Astrocyte of the cerebellum (primary cell): Measurements from ENCODE around the gene USP31.
"Not testable (repeated sequence)": the region's sequence is repeated elsewhere in the genome, so short reads cannot be mapped to it uniquely, and the experiment has no call there.

Experiments used
- DNase-seq: peaks from one replicate; pipeline ENCODE4 v3.0.0-alpha.2; 2011; ENCODE audit warnings: low read depth
- H3K4me3 ChIP-seq: 2 replicates; pipeline ENCODE4 v1.5.1; 2011; ENCODE audit warnings: mild to moderate bottlenecking, low read depth, low read length, moderate library complexity
- CTCF ChIP-seq: IDR thresholded peaks from 2 replicates; pipeline ENCODE4 v1.5.1; 2012; ENCODE audit warnings: low read length, low read depth, moderate library complexity, mild to moderate bottlenecking; ENCODE audit errors: missing control alignments
- in situ Hi-C: cut with HindIII; loops from 2 replicates; pipeline ENCODE4 v1.10.0; 2017; ENCODE audit warnings: low sequenced_read_pairs

USP31 gene

GRCh38 chr16:23107936-23108335 is 41.3 kb downstream of the USP31 start:
- no peak for TF ChIP-seq CTCF
- H3K4me3 ChIP-seq = no peak overlapping the region
- in situ Hi-C loops = no loop called here
- peak; percentile 33 for DNase-seq

- no peak for DNase-seq
- in situ Hi-C loops = no loop called here
- no peak for TF ChIP-seq CTCF
- H3K4me3 ChIP-seq = no peak overlapping the region
These were observed 42.1 kb downstream of the USP31 start for GRCh38 chr16:23107117-23107516.

GRCh38 chr16:23105309-23105708 is 43.9 kb downstream of the USP31 start:
- in situ Hi-C loops = no loop called here
- H3K4me3 ChIP-seq = no peak overlapping the region
- no peak for DNase-seq
- TF ChIP-seq CTCF = no peak

- DNase-seq = no peak
- H3K4me3 ChIP-seq = no peak overlapping the region
- no peak for TF ChIP-seq CTCF
- in situ Hi-C loops = no loop called here
These were observed 45.0 kb downstream of the USP31 start for GRCh38 chr16:23104032-23104955.

GRCh38 chr16:23103603-23104002 is 45.6 kb downstream of the USP31 start:
- no peak for TF ChIP-seq CTCF
- in situ Hi-C loops = no loop called here

GRCh38 chr16:23101012-23101550 is 48.2 kb downstream of the USP31 start:
- DNase-seq = no peak
- no peak overlapping the region for H3K4me3 ChIP-seq
- no peak for TF ChIP-seq CTCF
- in situ Hi-C loops = no loop called here

More at GRCh38 chr16:23103603-23104002, 45.6 kb downstream of the USP31 start:
- no peak overlapping the region for H3K4me3 ChIP-seq
- no peak for DNase-seq

GRCh38 chr16:23096450-23096849 is 52.8 kb downstream of the USP31 start:
- DNase-seq, in situ Hi-C loops, H3K4me3 ChIP-seq: not testable (repeated sequence)

- H3K4me3 ChIP-seq, DNase-seq, in situ Hi-C loops: not testable (repeated sequence)
These were observed 55.1 kb downstream of the USP31 start for GRCh38 chr16:23094136-23094535.
